ENCODE data around the gene MAMDC4. TPM values are rescaled to one million over a fixed set of nuclear protein-coding genes. Genes with fewer than 3 reads are reported as not detected.
"Not testable (repeated sequence)": the region's sequence is repeated elsewhere in the genome, so short reads cannot be mapped to it uniquely, and the experiment has no call there.

Gene MAMDC4
- total and polyA plus RNA-seq, 2 of the 13 experiments (the other 11 are each of a cell fraction or from before 2014, with no cell fraction given): 6.0 to 6.8 TPM

DNA sequence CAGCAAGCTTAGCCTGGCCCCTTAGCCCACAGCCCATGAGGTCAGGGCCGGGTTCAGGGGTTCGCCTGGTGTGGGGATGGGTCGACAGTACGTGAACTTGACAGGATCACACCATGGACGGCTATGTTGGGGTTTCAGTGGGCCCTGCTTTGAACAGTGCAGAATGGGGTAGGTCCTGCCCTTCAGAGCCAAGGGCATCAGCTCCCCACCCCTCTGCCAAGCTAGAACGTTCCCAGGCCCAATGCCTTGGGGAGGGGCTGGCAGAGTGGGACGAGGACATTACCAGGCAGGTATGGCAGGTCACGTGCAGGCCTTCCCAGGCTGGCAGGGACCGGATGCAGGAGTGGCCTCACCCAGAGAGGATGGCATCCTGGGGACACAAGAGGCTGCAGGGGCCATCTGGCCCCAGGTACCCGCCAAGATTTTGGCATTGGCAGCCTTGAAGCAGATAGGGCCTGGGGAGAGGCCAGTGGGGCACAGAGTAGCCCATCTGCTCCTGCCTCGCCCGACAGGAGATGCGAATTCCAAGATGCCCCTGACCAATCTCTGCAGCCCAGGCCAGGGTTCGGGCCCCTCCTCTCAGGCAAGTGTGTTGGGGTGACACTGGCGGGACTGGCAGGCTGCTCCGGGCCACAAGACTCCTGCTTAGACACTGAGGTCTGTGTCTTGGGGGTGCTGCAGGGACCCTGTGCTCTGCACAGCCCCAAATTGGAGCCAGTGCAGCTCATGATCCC is 10.3 kb upstream of the MAMDC4 start:
- H3K9me3 ChIP-seq (ENCODE audit: low read length); H3K79me2 ChIP-seq (ENCODE audit: insufficient read depth, low read length); H3K9ac ChIP-seq (ENCODE audit: insufficient read depth, low read depth, low read length); DNase-seq (ENCODE audit: low spot score); H3K36me3 ChIP-seq (replicated peaks in 1 of 2; ENCODE audit: control insufficient read depth in 1 of 2, insufficient read depth in 2 of 2, low read length in 2 of 2); BruUV-seq (replicated peaks); H2AFZ ChIP-seq (ENCODE audit: low read length); FAIRE-seq; intact Hi-C loops (cut with micrococcal nuclease; ENCODE audit: unreplicated experiment); CTCF ChIA-PET (ENCODE audit: low intra/inter-chr PET ratio, low total read pairs); H3K27me3 ChIP-seq (ENCODE audit: control insufficient read depth in 1 of 2, insufficient read depth in 2 of 2, low read length in 2 of 2); H4K20me1 ChIP-seq (ENCODE audit: insufficient read depth, low read length): not testable (repeated sequence)
- peak overlapping the region; percentile 77 for H3K4me2 ChIP-seq (ENCODE audit: low read depth, low read length)
- in situ Hi-C loops (cut with HindIII; ENCODE audit: extremely low pct_ligation_motif_present, low pct_unique_long_range_greater_than_20kb): loop anchor here (10.0 kb wide), 1 partner anchor 193 kb away; the partner anchor contains the start of gene FUT7
- 35% methylated on average over 4 of the region's 16 CpGs for WGBS (ENCODE audit: low lambda C conversion rate)
- H3K4me3 ChIP-seq (replicated peaks in 1 of 3; ENCODE audit: insufficient read depth in 1 of 3, low read depth in 2 of 3, low read length in 3 of 3): peak overlapping the region in 2 of 3 experiments; percentile 56 to 73; a peak in 3 of 6 replicates
- H3K4me1 ChIP-seq (ENCODE audit: insufficient read depth, low read length): peaks cover 41% of the 10 kb centered on the region
- H3K27ac ChIP-seq (ENCODE audit: extremely low read length, insufficient read depth, low read length): peak overlapping the region; percentile 62
- POLR2A ChIA-PET: interaction anchor here (1.0 to 2.3 kb wide), 7 partner anchors 17 to 106 kb away, joined by 3 to 7 read pairs (median 5); partner anchors contain the start of genes EDF1 and TMEM141
- peak; percentile 4 for ATAC-seq
- peak; percentile 43 for TF ChIP-seq RBM22 (optimal IDR thresholded peaks at IDR 0.05; ENCODE audit: low read length)
- TF ChIP-seq AHDC1 (CRISPR knock-in tag; IDR thresholded peaks at IDR 0.05; ENCODE audit: borderline replicate concordance): peak; percentile 5; the same call in 1 of the 2 replicates
- TF ChIP-seq, protein P1, sequence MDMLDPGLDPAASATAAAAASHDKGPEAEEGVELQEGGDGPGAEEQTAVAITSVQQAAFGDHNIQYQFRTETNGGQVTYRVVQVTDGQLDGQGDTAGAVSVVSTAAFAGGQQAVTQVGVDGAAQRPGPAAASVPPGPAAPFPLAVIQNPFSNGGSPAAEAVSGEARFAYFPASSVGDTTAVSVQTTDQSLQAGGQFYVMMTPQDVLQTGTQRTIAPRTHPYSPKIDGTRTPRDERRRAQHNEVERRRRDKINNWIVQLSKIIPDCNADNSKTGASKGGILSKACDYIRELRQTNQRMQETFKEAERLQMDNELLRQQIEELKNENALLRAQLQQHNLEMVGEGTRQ (IDR thresholded peaks at IDR 0.05; ENCODE audit: low read depth, low read length): 0 out of 2 replicates have a peak, but pooled peaks have one; percentile 13
- TF ChIP-seq, protein P1 (CRISPR knock-in tag; IDR thresholded peaks at IDR 0.05; ENCODE audit: borderline replicate concordance): peak; percentile 72
- TF ChIP-seq ZNF709 (CRISPR knock-in tag; IDR thresholded peaks at IDR 0.05): 0 out of 2 replicates have a peak, but pooled peaks have one; percentile 30
- TF ChIP-seq BATF2 (CRISPR knock-in tag; IDR thresholded peaks at IDR 0.05): 0 out of 2 replicates have a peak, but pooled peaks have one; percentile 16
- 0 out of 2 replicates have a peak, but pooled peaks have one; percentile 36 for TF ChIP-seq ZNF790 (CRISPR knock-in tag; IDR thresholded peaks at IDR 0.05; ENCODE audit: borderline replicate concordance)
- TF ChIP-seq POLR2AphosphoS5 (IDR thresholded peaks at IDR 0.05; ENCODE audit: low read depth, low read length): peak; percentile 51; the same call in 1 of the 2 replicates
- peak; percentile 53 for TF ChIP-seq AGO2 (optimal IDR thresholded peaks at IDR 0.05; ENCODE audit: low read depth, low read length)
- TF ChIP-seq SIN3A (IDR thresholded peaks at IDR 0.05; ENCODE audit: borderline replicate concordance, low read depth, low read length): 0 out of 2 replicates have a peak, but pooled peaks have one; percentile 1
- peak; percentile 66; the same call in 1 of the 2 replicates for TF ChIP-seq POLR2G (IDR thresholded peaks at IDR 0.05; ENCODE audit: low read depth, low read length)
- TF ChIP-seq ZNF788 (CRISPR knock-in tag; IDR thresholded peaks at IDR 0.05; ENCODE audit: borderline replicate concordance): 0 out of 2 replicates have a peak, but pooled peaks have one; percentile 22
- TF ChIP-seq YY1 (IDR thresholded peaks at IDR 0.05; ENCODE audit: insufficient read depth, insufficient replicate concordance, low read depth, low read length): peak; percentile 18
- TF ChIP-seq AGO1 (IDR thresholded peaks at IDR 0.05; ENCODE audit: low read depth, low read length, poor library complexity, severe bottlenecking): peak; percentile 96
